Occipital lobe (tissue), 2 donors: ENCODE results near the gene SYNDIG1. TPM values are rescaled to one million over a fixed set of nuclear protein-coding genes. Genes with fewer than 3 reads are reported as not detected.
A peak's percentile ranks its signal among the peaks of the same experiment; 100 is the strongest.

Experiments used
- DNase-seq: peaks from one replicate; lab custom pipeline; 2025; lab: John Stamatoyannopoulos, UW
- total RNA-seq: library from RNA; depleted of rRNA; stranded (reverse); fragments of >200 nt; gene quantifications from one replicate; pipeline ENCODE4 v1.2.3, GENCODE V29; 2014

The SYNDIG1 gene
- total RNA-seq, 1 donor from 2014 or later, result 32.6 TPM

GRCh38 chr20:24470746-24471582 is 1.5 kb downstream of the SYNDIG1 start:
- peak; percentile 44 for DNase-seq

DNA sequence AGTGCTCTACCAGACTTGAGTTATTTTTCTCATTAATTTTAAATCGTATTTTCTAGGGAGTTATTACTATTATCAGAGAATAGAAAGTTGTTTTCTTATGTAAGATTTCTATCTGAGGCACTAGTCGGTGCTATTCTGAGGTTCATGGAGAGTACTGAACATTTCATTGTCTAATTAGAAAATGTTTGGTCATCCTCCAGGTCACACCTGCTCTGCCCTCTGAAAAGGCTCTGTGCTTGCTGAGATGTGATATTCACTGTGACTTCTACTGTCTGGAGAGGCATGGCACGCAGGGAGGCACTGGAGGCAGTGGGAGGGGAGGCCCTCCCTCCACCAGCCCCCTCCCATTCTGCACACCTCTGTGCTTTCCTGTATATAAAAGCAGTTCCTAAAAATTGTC is 3.0 kb downstream of the SYNDIG1 start:
- no peak for DNase-seq

GRCh38 chr20:24473435-24474223 is 4.2 kb downstream of the SYNDIG1 start:
- DNase-seq, result no peak

- no peak for DNase-seq
These were observed 8.6 kb downstream of the SYNDIG1 start for GRCh38 chr20:24477831-24478547.

- DNase-seq, result no peak
These were observed 9.2 kb downstream of the SYNDIG1 start for GRCh38 chr20:24478584-24478983.

GRCh38 chr20:24479106-24479505 is 9.7 kb downstream of the SYNDIG1 start:
- DNase-seq, result no peak

GRCh38 chr20:24479595-24479994 is 10.2 kb downstream of the SYNDIG1 start:
- no peak for DNase-seq

DNA sequence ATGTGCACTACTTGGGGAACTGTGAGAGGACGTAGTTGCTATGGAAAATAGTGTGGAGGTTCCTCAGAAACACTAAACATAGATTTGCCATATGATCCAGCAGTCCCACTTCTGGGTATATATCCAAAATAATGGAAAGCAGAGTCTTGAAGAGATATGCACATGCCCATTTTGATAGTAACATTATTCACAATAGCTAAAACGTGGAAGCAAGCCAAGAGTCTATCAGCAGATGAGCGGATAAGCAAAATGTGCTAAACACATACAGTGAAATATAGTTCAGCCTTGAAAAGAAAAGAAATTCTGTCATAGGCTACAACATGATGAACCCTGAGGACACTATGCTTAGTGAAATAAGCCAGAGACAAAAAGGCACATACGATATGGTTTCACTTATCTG is 11.1 kb downstream of the SYNDIG1 start:
- no peak for DNase-seq

GRCh38 chr20:24481173-24481572 is 11.7 kb downstream of the SYNDIG1 start:
- DNase-seq, result no peak

DNA sequence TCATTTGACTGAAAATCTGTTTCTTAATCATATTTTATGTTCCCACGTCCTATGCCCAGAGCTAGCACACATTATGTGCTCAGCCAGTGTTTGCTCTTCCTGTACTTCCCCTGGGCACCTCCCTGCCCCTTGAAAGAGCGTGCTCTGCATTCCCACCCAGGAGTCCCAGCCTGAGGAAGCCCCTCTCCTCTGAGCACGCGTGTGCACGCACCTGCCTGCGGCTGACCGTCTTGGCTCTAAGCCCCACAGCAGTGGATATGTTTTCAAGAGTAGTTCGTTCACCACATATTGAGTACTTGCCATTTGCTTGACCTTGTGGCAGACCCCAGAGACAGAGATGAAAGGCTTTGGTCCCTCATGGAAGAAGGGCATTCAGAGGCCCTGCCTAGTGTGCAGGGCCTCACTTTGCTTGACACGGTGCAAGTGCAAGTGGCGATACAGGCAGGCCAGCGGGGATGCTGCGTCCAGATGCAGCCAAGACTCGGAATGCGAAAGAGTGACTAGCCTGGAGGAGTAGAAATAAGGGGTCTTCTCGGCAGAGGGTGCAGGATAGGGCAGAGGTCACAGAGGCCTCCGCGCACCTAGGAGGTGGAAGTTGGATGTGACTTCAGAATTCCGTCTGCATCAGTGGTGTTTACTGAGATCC is 14.1 kb downstream of the SYNDIG1 start:
- DNase-seq, result no peak

DNA sequence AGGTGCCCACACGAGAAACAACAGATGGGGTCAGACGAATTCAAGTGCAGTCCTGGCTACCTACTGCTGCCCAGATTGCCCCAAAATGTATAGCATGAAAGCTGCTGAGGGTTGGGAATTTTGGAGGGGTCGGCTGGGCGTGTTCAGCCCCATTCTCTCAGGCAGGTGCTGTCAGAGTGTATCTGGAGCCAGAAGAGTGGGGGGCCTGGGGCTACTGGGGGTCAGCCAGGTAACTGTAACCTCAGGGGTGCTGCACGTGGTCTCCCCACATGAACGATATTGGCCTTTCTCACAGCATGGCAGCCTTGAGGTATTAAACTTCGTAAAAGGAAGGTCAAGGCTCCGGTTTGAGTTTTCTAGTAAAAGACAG is 14.6 kb downstream of the SYNDIG1 start:
- DNase-seq, result no peak

DNA sequence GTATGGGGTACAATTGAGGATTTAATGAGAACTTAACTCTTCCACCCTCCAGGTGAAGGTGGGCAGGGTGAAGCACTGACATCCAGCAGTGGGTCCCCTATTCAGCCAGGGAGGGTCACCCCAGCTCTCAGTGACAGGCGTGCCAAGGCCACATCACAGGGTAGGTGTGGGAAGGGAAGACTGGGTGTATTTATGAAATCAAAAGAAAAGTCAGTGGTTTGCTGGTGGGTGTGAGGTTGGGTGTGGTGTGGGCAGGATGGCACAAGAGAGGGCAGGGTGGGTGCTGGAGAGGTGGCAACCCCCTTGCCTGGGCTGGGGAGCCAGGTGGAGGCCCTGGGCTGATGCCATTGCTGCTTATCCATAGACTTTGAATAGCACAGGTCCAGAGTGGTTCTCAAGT is 16.6 kb downstream of the SYNDIG1 start:
- DNase-seq, result no peak

GRCh38 chr20:24487240-24487639 is 17.8 kb downstream of the SYNDIG1 start:
- DNase-seq, result no peak

GRCh38 chr20:24487648-24488047 is 18.2 kb downstream of the SYNDIG1 start:
- no peak for DNase-seq

DNA sequence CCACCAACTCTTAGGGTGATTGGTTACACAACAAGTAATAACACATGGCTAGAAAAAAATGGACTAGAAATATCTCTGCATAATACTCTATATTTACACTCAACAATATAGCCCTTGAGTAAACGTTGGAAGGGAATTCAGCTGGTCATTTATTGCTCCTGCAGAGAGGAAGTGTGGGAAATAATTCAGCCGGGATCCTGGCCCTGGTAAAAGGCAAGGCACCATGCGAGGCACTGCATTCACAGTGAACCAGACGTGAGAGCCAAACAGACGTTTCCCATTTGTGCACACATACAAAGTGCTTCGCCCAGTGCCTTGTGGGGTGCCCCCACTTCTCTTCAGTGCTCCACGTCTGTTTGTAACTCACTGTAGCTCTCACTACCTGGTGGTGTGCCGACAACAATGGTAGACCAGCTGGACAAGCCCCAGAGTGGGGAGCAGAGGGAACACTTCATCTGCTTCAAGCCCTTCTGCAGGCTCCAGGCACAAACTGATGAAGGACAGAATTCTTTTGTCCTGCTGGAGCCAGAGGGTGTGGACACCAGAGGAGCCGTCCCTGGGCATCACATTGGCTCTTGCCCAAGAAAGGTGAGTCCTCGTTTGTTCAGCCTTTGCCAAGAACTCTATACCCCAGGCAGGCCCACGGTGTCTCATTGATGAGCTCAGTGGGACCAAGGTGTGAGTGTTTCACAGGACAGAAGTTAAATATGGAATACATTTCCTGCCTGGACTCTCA is 18.8 kb downstream of the SYNDIG1 start:
- DNase-seq, result no peak

GRCh38 chr20:24488800-24489175 is 19.4 kb downstream of the SYNDIG1 start:
- DNase-seq, result no peak

GRCh38 chr20:24489193-24489592 is 19.8 kb downstream of the SYNDIG1 start:
- no peak for DNase-seq

GRCh38 chr20:24489631-24490260 is 20.3 kb downstream of the SYNDIG1 start:
- DNase-seq, result no peak

- DNase-seq, result no peak
These were observed 21.2 kb downstream of the SYNDIG1 start for GRCh38 chr20:24490598-24490997.

DNA sequence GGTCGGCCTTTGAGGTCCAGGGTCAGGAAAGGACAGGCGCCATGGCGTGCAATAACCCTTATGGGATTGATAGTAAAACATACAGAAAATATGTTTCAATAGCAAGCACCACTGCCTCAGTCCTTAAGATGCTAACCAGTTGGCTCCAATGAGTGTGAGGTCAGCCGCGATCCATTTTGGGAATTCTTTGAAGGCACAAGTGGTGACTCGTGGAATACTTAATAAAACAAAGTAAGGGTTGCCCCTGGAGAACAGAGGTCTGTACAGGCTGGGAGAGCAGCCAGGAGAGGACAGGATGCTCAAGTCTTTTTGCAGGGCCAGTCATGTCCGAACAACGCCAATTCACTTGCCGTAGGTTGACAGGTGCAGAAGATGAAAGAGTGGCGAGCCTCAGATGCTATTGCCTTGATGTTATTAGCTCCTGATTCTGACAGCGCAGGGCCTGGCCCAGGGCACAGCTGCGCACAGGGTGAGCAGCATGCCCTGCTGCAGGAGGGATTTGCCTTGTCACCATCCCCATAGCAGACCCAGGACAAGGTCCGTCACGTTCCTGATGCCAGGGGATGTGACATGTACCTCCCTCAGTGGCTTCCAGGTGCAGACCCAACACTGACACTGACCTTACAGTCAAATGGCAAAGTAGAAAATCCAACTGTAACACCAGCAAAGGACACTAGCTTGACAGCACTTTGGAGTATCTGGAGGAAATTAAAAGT is 21.8 kb downstream of the SYNDIG1 start:
- DNase-seq, result no peak
